ENCODE measurements around the gene TTC12. TPM values are rescaled to one million over a fixed set of nuclear protein-coding genes. Genes with fewer than 3 reads are reported as not detected.
"Not testable (repeated sequence)": the region's sequence is repeated elsewhere in the genome, so short reads cannot be mapped to it uniquely, and the experiment has no call there.

Gene TTC12
- total RNA-seq, 1 donor from 2014 or later: 11.0 TPM

GRCh38 chr11:113286009-113286408, 28.4 kb upstream of the TTC12 start:
- intact Hi-C loops (cut with micrococcal nuclease): loop anchor here (5.0 to 10.0 kb wide), 2 partner anchors 171 to 324 kb away; partner anchors contain the start of gene NCAM1

GRCh38 chr11:113286509-113287497, 27.6 kb upstream of the TTC12 start:
- intact Hi-C loops (cut with micrococcal nuclease): loop anchor here (5.0 to 10.0 kb wide), 2 partner anchors 172 to 325 kb away; partner anchors contain the start of gene NCAM1

GRCh38 chr11:113287801-113288200, 26.6 kb upstream of the TTC12 start:
- intact Hi-C loops (cut with micrococcal nuclease): loop anchor here (5.0 to 10.0 kb wide), 2 partner anchors 173 to 326 kb away; partner anchors contain the start of gene NCAM1

- intact Hi-C loops (cut with micrococcal nuclease): loop anchor here (5.0 to 10.0 kb wide), 2 partner anchors 174 to 326 kb away; partner anchors contain the start of gene NCAM1
Observed at GRCh38 chr11:113288286-113288863, 26.0 kb upstream of the TTC12 start.

GRCh38 chr11:113289431-113290187, 24.8 kb upstream of the TTC12 start:
- intact Hi-C loops (cut with micrococcal nuclease): loop anchor here (1.0 to 10.0 kb wide), 7 partner anchors 25 to 1070 kb away; partner anchors contain the start of genes NCAM1 and TTC12

- intact Hi-C loops (cut with micrococcal nuclease): no loop called here
Observed at GRCh38 chr11:113293936-113294335, 20.4 kb upstream of the TTC12 start.

- intact Hi-C loops (cut with micrococcal nuclease): no loop called here
Observed at GRCh38 chr11:113295993-113296392, 18.4 kb upstream of the TTC12 start.

- intact Hi-C loops (cut with micrococcal nuclease): no loop called here
Observed at GRCh38 chr11:113296447-113297205, 17.8 kb upstream of the TTC12 start.

- intact Hi-C loops (cut with micrococcal nuclease): not testable (repeated sequence)
Observed at GRCh38 chr11:113298496-113298895, 15.9 kb upstream of the TTC12 start.

GRCh38 chr11:113304916-113305315, 9.5 kb upstream of the TTC12 start:
- intact Hi-C loops (cut with micrococcal nuclease): loop anchor here (1.0 to 5.0 kb wide), 7 partner anchors 227 to 957 kb away; no protein-coding TSS in a partner anchor

GRCh38 chr11:113305440-113306336, 8.7 kb upstream of the TTC12 start:
- intact Hi-C loops (cut with micrococcal nuclease): loop anchor here (1.0 to 5.0 kb wide), 7 partner anchors 227 to 957 kb away; no protein-coding TSS in a partner anchor

GRCh38 chr11:113308601-113309000, 5.8 kb upstream of the TTC12 start:
- intact Hi-C loops (cut with micrococcal nuclease): loop anchor here (5.0 kb wide), 2 partner anchors 554 to 954 kb away; no protein-coding TSS in a partner anchor

- intact Hi-C loops (cut with micrococcal nuclease): loop anchor here (5.0 to 10.0 kb wide), 4 partner anchors 873 to 1707 kb away; partner anchors contain the start of genes DIXDC1, PPP2R1B and SIK2
Observed at GRCh38 chr11:113311536-113311935, 2.8 kb upstream of the TTC12 start.

GRCh38 chr11:113313601-113314000, 782 bp upstream of the TTC12 start:
- intact Hi-C loops (cut with micrococcal nuclease): loop anchor here (5.0 to 10.0 kb wide), 4 partner anchors 871 to 1709 kb away; partner anchors contain the start of genes DIXDC1, PPP2R1B and SIK2

GRCh38 chr11:113314065-113314388, 356 bp upstream of the TTC12 start:
- intact Hi-C loops (cut with micrococcal nuclease): loop anchor here (1.0 to 10.0 kb wide), 14 partner anchors 25 to 1709 kb away; partner anchors contain the start of genes C11orf71, CFAP68, DIXDC1 and FDXACB1

GRCh38 chr11:113315811-113316210, 1.4 kb downstream of the TTC12 start:
- intact Hi-C loops (cut with micrococcal nuclease): loop anchor here (2.0 to 10.0 kb wide), 6 partner anchors 869 to 1711 kb away; partner anchors contain the start of genes C11orf71, CFAP68, FDXACB1 and PPP2R1B

- intact Hi-C loops (cut with micrococcal nuclease): loop anchor here (5.0 to 10.0 kb wide), 4 partner anchors 869 to 1711 kb away; partner anchors contain the start of genes PPP2R1B and SIK2
Observed at GRCh38 chr11:113316256-113316655, 1.9 kb downstream of the TTC12 start.

GRCh38 chr11:113317339-113317738, 3.0 kb downstream of the TTC12 start:
- intact Hi-C loops (cut with micrococcal nuclease): loop anchor here (5.0 to 10.0 kb wide), 4 partner anchors 867 to 1713 kb away; partner anchors contain the start of genes PPP2R1B and SIK2

Data from T-helper 1 cell treated with Interleukin-12 subunit alpha and Interleukin-12 subunit beta and Interleukin-4 antibody, amounts not matched to agents 30 ng/mL and 1 ng/mL, for 36 hours (primary cell).